IPS-NIHi7 (cell line): ENCODE results near the gene THSD8.

Source experiments
- DNase-seq: peaks from one replicate; pipeline ENCODE4 v3.0.0; 2012; ENCODE audit warnings: mixed read lengths; ENCODE audit errors: extremely low spot score

Gene THSD8

DNA sequence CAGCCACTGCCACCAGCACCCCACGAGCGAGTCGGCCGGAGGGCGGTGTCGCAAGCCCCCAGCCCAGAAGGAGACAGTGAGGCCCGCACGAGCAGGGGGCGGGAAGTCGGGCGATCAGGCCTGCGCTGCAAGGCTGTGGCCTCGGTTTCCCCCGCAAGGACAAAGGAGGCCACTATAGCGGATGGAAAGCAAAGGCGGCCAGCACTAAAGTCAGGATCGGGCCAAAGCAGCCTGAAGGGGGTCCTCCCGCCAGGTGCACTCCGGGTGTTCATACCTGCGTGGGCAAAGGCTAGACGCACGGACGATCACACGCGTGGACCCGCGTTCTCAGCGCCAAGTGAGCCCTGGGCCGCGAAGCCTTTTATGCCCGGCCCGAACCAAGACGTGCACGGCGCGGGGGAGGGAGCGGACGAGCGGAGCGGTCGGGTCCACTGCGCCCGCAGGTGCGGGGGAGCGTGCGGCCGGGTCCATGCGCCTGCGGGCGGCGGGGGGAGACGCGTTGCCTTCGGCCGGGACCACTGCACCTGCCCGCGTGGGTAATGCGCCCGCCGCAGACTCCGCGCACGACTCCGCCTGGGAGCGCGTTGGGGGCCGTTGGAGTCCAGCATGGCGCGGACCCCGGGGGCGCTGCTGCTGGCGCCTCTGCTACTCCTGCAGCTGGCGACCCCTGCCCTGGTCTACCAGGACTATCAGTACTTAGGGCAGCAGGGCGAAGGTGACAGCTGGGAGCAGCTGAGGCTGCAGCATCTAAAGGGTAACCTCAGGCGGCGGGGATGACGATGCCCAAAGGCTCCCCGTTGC, at the start of gene THSD8, which contains the start of gene PRDX2:
Gene THSD8 (plus strand): TSS at position 604 of the 801 bp plus-strand sequence. CDS start 3 bp downstream, at position 607.
Gene PRDX2 (minus strand): TSS at position 335 of the 801 bp plus-strand sequence. CDS start 539 bp downstream, outside the sequence.
- DNase-seq = peak; percentile 72

DNA sequence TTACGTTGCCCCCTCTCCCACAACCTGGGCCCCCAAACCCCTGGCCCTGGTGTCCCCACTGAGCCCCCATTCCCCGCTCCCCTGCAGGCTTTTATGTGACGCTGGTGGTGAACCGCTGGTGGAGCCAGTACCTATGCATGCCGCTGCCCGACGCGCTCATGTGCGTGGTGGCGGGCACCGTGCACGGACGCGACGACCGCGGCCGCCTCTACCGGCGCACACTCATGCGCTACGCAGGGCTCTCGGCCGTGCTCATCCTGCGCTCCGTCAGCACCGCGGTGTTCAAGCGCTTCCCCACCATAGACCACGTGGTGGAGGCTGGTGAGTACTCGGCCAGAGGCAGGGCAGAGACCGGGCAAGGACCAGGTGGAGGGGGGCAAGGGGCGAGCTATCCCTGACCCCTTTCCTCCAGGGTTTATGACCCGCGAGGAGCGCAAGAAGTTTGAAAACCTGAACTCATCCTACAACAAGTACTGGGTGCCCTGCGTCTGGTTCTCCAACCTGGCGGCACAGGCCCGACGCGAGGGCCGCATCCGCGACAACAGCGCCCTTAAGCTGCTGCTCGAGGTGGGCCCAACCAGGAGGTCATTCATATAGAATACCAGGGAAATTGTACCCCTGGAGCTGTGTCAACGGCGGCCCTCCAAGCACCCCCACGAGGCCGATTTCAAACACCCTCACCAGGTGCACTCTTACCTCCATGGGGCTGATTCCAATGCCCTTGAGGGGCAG, 47.2 kb upstream of the THSD8 start:
- DNase-seq = no peak

DNA sequence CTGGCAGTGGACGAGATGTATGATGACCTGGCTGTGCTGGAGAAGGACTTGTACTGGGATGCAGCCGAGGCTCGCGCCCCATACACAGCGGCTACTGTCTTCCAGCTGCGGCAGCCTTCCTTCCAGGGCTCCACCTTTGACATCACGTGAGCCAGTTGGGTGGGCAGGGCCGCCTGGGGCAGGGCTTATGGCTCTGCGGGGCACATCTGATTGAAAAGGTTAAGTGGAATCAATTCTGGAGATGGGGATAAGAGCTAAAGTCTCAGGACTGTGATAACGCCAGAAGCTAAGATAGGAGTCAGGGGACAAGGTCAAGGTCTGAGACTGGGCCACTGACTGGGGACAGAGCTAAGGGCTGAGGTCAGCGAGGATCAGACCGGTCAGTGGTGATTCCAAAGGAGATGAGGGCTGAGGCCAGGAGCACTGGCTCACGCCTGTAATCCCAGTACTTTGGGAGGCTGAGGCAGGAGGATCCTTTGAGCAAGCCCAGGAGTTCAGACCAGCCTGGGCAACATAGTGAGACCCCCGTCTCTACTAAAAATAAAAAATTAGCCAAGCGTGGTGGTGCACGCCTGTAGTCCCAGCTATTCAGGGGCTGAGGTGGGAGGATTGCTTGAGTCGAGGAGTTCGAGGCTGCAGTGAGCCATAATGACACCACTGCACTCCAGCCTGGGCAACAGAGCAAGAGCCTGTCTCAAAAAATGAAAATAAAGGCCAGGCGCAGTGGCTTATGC, 45.6 kb upstream of the THSD8 start:
- no peak for DNase-seq

DNA sequence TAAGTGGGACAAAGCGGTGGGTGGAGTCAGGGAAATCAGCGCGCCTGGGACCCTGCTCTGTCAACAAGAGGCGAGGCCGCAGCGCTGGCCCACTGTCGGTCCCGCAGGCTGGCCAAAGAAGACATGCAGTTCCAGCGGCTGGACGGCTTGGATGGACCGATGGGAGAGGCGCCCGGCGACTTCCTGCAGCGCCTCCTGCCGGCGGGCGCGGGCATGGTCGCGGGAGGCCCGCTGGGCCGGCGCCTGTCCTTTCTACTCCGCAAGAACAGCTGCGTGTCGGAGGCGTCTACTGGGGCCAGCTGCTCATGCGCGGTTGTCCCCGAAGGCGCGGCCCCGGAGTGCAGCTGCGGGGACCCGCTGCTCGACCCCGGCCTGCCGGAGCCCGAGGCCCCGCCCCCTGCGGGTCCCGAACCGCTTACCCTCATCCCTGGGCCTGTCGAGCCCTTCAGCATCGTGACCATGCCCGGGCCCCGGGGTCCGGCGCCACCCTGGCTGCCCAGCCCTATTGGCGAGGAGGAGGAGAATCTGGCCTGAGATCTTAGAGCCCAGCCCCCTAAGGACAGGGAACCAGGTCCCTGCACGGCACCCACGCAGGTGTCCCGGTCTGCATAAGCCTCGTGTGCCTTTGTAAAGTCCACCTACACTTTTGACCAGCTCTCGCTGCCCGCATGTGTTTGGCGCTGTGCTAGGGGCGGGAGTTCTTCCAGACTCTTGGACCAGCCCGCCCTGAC, 44.2 kb upstream of the THSD8 start:
- peak; percentile 90 for DNase-seq

DNA sequence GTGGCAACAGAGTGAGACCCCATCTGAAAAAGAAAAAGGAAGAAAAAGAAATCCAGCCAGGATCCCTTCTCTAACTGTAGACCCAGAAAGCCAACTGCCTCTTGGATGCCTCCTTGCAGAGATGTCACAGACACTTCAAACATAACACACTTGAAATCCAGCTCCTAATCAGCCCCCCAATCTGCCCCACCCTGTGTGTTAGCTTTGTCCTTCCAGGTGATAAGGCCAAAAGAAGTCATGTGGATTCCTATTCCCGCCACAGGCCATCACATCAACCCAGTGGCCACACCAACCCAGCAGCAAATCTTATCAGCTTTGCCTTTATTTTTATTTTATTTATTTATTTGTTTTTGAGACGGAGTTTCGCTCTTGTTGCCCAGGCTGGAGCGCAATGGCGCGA, 42.2 kb upstream of the THSD8 start:
- DNase-seq = no peak

DNA sequence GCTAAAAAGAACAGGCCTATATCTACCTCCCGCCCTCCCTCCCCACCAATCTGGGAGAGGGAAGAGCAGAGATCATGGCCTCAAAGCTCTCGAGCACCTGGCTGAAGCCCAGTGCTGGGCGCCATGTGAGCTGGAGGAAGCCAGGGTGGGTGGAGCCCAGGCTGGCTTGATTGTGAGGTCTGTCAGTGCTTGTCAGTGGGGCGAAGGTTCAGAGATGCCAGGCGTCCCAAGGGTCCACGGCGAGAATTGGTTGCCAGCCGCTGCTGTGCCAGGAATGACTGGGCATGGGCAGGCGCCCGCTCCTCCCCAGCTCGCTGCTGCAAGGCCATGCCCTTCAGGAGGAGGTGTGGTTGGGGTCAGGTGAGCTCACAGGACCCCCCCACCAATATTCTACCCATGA, 38.8 kb upstream of the THSD8 start:
- DNase-seq = no peak

DNA sequence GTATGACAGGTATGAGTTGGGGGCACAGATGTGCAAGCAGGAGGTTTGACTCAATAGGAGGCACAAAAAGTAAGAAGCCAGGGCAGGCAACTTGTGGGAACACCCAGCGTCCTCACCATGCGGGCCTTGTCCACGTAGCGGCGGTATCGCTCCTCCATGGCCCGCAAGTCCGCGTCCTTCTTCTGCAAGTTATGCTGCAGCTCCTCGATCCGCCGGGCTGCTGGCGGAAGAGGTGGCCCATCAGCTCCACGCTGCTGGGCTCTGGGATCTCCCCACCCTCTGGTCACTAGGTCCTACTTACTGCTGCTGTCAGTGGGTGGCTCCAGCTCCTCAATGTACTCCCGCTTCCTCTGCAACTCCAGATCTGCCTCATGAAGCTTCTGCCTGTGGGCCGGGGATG, 37.2 kb upstream of the THSD8 start:
- DNase-seq = no peak

DNA sequence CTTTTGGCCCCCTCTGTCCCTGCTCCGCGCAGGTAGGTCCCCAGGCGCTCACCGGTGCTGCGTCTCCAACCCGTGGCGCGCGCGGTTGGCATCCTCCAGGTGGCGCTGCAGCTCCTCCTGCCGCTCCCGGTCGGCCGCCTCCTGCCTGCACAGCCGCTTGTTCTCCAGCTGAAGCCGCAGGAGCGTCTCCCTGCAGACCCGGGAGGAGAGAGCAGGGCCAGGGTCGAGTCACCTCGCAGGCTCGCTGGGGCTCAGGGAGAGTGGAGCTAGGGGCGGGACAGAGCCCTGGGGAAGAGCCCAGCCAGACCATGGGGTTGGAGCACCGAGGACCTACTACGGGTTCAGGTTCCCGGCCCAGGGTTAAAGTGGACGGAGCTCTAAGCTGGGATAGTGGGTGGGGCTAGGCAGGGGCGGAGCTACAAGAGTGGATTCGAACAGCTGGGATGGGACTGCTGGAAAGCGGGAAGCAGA, 35.8 kb upstream of the THSD8 start:
- DNase-seq = peak; percentile 68

DNA sequence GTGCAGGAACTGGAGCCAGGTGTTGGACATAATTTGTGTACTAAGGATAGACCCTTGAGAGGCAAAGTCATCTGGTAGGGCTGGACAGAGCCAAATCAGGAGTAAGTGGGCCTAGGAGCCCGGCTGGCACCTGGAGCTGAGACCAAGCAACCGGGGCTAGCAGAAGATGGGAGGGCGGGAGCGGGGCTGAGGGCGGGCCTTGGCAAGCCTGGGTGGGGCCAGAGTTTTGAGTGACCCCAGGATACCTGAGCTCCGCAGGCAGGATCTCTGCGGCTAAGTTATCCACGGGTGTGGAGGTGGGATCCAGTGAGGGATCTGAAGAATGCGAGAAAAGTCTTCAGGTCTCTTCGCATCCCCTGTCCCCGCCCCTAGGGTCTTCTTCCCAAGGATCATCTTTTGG, 34.7 kb upstream of the THSD8 start:
- DNase-seq = no peak

DNA sequence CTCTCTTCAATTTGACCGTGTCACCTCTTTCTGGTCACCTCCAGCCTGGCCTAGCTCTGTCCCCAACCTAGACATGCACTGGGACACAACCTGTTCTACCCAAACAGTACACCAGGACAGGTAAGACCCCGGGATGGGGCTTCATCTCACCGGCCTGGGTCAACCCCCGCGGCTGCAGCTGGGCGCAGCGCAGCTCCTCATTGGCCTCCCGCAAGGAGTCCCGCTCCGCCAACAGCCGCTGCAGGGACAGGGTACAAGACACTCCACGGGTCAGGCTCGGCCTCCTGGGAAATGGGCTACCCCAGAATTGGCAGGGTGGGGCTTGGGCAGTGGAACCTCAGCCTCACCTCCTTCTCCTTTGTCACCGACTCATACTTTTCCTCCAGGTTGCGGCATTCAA, 34.2 kb upstream of the THSD8 start:
- no peak for DNase-seq

DNA sequence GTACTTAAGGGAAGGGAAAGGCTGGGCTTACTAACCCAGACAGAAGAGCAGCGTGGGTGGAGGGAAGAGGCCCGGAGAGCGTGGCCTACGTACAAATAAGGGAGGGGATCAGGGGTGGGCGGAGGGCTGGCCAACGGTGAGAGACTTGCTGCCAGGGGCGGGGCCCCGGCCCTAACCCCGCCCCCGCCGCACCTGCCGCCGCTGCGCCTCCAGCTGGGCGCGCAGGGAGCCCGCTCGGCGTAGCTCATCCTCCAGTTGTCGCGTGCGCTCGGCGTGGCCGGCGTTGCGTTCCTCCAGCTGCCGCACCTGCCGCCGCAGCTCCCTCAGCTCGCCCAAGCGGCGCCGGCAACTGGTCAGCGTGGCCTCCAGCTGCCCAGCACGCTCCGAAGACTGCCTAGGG, 32.2 kb upstream of the THSD8 start:
- DNase-seq = peak; percentile 89

DNA sequence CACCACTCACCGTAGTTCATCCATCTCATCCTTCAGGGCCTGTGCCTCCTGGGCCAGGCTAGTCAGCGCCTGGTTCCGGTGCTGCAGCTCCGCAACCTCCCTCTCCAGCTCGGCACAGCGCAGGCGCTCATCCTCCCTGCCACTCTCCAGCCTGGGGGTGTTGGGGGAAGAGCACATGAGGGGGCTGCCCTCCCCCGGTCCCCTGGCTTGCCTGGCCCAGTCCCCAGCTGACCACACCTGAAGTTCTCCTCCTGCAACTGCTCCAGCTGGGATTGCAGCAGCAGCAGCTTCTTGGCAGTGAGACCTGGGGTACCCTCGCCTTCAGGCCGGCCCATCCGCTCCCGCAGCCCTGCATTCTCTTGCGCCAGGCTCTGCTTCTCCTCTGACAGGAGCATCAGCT, 30.9 kb upstream of the THSD8 start:
- DNase-seq = no peak

DNA sequence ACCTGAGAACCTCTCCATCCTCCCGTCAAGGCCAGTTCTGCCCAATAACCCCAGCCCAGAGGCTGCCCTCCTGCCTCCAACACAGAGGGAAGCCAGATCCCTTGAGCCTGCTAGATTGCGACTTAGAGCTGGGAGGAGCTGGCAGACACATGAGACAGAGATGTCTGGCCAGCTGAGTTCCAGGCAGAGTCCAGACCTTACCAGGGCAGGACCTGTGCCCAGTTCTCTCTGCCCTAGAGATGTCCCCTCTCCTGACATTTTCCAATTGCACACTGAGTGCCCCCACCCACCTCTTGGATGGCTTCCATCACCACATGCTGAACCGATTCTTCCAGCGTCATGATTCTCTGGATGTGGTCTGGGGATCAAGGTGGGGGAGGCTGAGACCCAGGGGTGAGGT, 29.5 kb upstream of the THSD8 start:
- DNase-seq = no peak

DNA sequence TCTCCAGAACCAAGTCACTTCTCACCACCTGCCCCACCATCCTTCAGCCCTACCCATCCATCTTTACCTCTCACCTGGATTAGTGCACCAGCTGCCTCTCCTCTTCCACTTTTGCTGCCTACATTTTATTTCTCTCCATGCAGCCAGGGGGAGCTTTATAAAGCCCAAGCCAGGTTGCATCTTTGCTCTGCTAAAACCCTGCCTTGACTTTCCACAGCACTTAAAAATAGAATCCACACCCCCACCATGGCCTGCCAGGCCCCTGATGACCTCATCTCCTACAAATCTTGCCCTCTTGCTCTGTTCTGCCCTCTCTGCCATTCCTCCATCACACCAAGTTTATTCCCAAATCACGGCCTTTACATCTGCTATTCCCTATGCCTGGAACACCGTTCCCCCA, 28.3 kb upstream of the THSD8 start:
- no peak for DNase-seq

DNA sequence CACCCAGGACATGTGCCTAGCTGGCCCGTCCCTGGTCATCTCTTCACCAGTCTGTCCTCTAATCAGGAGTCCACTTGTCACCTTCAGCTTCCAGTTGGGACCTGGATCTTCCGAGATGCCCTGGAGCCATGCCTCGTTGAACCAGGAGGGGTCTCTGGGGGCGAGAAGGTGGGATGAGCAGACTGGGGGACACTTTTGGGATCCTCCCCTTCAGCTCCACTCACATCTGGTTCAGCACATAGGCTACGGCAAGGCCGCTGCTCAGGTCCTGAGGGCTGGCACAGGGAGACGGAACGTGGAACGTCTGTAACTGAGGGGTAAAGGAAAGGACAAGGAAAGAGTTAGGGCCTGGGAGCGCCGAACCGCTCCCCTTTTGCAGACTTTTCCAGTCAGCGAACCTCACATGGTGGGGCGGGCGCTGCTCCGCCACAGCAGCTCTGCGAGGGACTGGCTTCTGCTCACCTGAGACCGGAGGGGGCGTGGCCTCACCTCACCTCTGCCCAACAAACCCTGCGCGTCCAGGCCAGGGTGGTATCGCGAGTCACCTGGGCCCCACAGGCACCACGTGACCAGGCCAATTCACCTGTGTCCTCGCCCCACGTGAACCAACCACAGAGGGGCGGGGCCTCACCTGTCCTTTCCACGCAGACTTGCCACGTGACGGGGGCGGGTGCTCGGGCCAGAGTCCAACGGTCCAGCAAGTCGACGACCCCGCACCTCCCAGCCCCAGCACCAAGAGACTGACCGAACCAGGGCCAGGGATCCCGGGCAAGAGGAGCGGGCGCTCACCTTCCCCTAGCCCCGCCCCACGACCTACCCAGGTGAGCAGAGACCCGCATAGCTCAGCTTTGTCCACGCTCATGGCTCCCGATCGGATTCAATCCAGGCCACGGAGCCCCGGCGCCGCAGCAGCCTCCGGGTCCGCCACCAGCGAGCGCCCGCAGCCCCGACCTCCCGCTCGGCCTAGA, 27.0 kb upstream of the THSD8 start, which contains the start of gene HOOK2:
Gene HOOK2 (minus strand): TSS at position 965 of the 968 bp plus-strand sequence. CDS start 103 bp downstream, at position 862.
- DNase-seq = peak; percentile 85

DNA sequence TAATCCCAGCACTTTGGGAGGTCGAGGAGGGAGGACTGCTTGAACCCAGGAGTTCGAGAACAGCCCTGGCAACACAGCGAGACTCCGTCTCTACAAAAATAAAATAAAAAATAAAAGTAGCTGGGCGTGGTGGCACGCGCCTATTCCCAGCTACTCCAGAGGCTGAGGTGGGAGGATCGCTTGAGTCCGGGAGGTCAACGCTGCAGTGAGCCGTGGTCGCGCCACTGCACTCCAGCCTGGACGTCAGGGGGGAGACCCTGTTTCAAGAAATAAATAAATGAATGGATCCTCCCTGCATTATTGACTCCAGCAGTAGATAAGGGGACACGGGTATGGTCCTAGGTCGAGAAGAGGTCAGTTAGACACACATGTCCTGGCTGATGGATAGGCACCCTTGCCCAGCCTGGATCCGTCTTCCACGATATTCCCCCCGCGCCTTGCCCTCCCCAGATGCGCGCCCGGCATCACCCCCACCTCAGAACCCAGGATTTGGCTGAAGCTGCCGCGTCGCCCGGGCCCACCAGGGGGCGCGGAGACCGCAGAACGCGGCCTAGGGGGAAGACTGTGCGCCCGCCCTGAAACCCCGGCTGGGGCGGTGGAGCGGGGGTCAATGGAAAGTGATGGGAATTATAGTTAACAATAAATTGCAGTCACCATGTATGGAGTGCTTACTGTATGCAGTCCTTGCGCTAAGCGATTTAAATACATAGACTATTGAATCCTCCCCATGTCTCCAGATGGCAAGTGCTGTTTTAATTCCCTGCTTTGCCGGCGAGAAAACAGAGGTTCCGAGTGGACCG, 24.5 kb upstream of the THSD8 start:
- peak; percentile 74 for DNase-seq

DNA sequence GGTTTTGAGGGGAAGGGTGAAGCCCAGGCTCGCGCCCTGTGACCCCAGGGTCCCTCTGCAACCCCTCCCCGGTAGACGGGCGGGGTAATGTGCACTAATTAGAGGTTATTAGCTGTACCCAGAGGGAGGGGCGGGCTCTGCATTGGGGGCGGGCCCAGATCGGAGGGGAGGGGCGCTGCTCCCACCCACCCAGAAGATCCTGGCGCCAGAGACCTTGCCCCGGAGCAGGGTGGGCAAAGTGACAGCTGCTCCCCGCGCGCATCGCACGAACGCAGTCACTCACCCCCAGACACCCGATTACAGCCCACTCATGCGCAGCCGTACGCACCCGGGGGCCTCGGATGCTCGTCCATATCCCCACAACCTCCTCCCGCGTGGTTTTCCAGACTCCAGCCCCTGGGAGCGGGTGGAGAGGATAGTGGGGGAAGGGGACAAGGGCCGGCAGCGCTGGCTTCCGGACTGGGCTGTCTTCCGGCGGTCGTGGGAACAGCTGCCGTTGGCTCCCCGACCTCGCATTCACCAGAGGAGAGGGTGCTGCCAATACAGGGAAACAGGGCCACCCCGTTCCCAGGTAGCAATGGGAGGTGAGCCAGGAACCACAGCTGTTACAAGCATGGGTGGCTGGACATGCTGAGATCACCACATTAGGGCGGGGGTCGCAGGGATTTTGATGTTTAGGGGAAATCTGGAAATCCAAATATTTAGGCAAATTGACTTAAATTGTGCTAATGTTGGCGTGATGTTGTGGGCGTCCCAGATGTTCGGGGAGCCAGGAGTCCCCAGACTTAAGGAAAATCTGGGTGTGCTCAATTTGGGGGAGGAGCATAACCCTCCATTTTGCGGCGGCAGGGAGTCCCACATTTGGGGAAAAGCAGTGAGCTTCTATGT, 23.6 kb upstream of the THSD8 start:
- no peak for DNase-seq

DNA sequence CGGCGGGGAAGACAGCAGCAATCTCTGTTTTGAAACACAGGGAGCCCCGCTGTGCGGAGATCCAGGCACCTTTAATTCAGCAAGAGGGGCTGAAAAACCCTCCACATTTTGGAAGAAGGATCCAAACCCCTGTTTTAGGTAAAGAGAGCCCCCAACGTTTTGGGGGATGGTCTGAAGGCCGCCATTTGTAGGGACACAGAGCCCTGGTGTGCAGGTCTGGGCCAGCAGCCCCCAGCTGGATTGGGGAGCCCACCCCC, 23.0 kb upstream of the THSD8 start:
- DNase-seq = no peak
